Brain microvascular endothelial cell (primary cell): ENCODE data around the gene EME1.

Source experiments
- DNase-seq: peaks from one replicate; pipeline ENCODE4 v3.0.0-alpha.2; 2020
- H3K27ac ChIP-seq: fragments of 250-450 bp; sonication (Bioruptor Pico); 2 replicates; pipeline ENCODE4 v1.5.1; 2020; ENCODE audit warnings: mild to moderate bottlenecking, moderate library complexity
- H3K27me3 ChIP-seq: fragments of 250-450 bp; sonication (Bioruptor Pico); replicated peaks from 2 replicates; pipeline ENCODE4 v1.5.1; 2020; ENCODE audit warnings: mild to moderate bottlenecking
- H3K36me3 ChIP-seq: fragments of 250-450 bp; sonication (Bioruptor Pico); replicated peaks from 2 replicates; pipeline ENCODE4 v1.5.1; 2020; ENCODE audit warnings: mild to moderate bottlenecking
- H3K4me3 ChIP-seq: 2 replicates; pipeline ENCODE4 v1.5.1; 2011; ENCODE audit warnings: low read depth, mild to moderate bottlenecking, control low read depth, low read length, moderate library complexity
- CTCF ChIP-seq: IDR thresholded peaks from 2 replicates; pipeline ENCODE4 v1.5.1; 2011; ENCODE audit warnings: low read depth, mild to moderate bottlenecking, moderate library complexity, low read length, control low read depth, inconsistent platforms; ENCODE audit errors: missing control alignments
- in situ Hi-C: cut with HindIII; loops from 2 replicates; pipeline ENCODE4 v1.10.0; 2017; ENCODE audit warnings: low sequenced_read_pairs, low pct_ligation_motif_present

Gene EME1

GRCh38 chr17:50367401-50367800 is 5.6 kb upstream of the EME1 start:
- peaks cover 44% of the 10 kb centered on the region for H3K36me3 ChIP-seq

GRCh38 chr17:50370052-50370451 is 3.0 kb upstream of the EME1 start:
- no peak overlapping the region for H3K4me3 ChIP-seq
- in situ Hi-C loops, result no loop called here
- peaks cover 44% of the 10 kb centered on the region for H3K36me3 ChIP-seq
- no peak for TF ChIP-seq CTCF
- no peaks in the 10 kb centered on the region for H3K27me3 ChIP-seq
- no peak for DNase-seq
- no peak overlapping the region for H3K27ac ChIP-seq

More at GRCh38 chr17:50367401-50367800, 5.6 kb upstream of the EME1 start:
- TF ChIP-seq CTCF, result no peak
- Histone ChIP-seq H3K4me3 (no peak overlapping the region), H3K27ac (no peak overlapping the region), H3K27me3 (no peaks in the 10 kb centered on the region)
- in situ Hi-C loops, result no loop called here
- no peak for DNase-seq

- H3K4me3 ChIP-seq, result no peak overlapping the region
- peaks cover 40% of the 10 kb centered on the region for H3K36me3 ChIP-seq
- no peak overlapping the region for H3K27ac ChIP-seq
- in situ Hi-C loops, result no loop called here
- no peak for DNase-seq
- no peaks in the 10 kb centered on the region for H3K27me3 ChIP-seq
- no peak for TF ChIP-seq CTCF
Observed at GRCh38 chr17:50371526-50371925, 1.5 kb upstream of the EME1 start.

- Histone ChIP-seq H3K36me3 (peaks cover 32% of the 10 kb centered on the region), H3K27me3 (no peaks in the 10 kb centered on the region), H3K27ac (peak overlapping the region; percentile 94), H3K4me3 (peak overlapping the region; percentile 72)
- TF ChIP-seq CTCF, result no peak
- no peak for DNase-seq
- in situ Hi-C loops, result no loop called here
Observed at GRCh38 chr17:50372222-50372757, 739 bp upstream of the EME1 start.

- no peak overlapping the region for H3K27ac ChIP-seq
Observed at GRCh38 chr17:50373705-50374104, 676 bp downstream of the EME1 start.

More at GRCh38 chr17:50373705-50374104, 676 bp downstream of the EME1 start:
- no peaks in the 10 kb centered on the region for H3K27me3 ChIP-seq
- no peak for DNase-seq
- in situ Hi-C loops, result no loop called here
- TF ChIP-seq CTCF, result no peak
- H3K36me3 ChIP-seq, result peaks cover 18% of the 10 kb centered on the region
- peak overlapping the region; percentile 72 for H3K4me3 ChIP-seq
